RCC 7860 (cell line): Measurements from ENCODE around the gene SAMD14.

Experiments used
- DNase-seq: peaks from one replicate; pipeline ENCODE4 v3.0.0-alpha.2; 2015; ENCODE audit warnings: low spot score
- FAIRE-seq: peaks from 2 replicates; lab custom pipeline; 2012; peaks lifted over from hg19 to GRCh38; lab: Jason Lieb, UNC

The SAMD14 gene

GRCh38 chr17:50149091-50149416 is 19.1 kb upstream of the SAMD14 start:
- DNase-seq (no peak), FAIRE-seq (no peak)

- FAIRE-seq (no peak), DNase-seq (peak; percentile 9)
Observed at GRCh38 chr17:50148226-50149090, 18.5 kb upstream of the SAMD14 start.

- DNase-seq, result no peak
- FAIRE-seq, result no peak
Observed at GRCh38 chr17:50147841-50148225, 17.9 kb upstream of the SAMD14 start.

GRCh38 chr17:50146927-50147665 is 17.1 kb upstream of the SAMD14 start:
- DNase-seq (no peak), FAIRE-seq (no peak)

GRCh38 chr17:50146230-50146926 is 16.4 kb upstream of the SAMD14 start:
- DNase-seq (no peak), FAIRE-seq (no peak)

GRCh38 chr17:50145532-50146229 is 15.7 kb upstream of the SAMD14 start:
- DNase-seq (no peak), FAIRE-seq (no peak)

GRCh38 chr17:50144845-50145531 is 15.0 kb upstream of the SAMD14 start:
- FAIRE-seq (no peak), DNase-seq (no peak)

- no peak for DNase-seq
- FAIRE-seq, result no peak
Observed at GRCh38 chr17:50144355-50144754, 14.4 kb upstream of the SAMD14 start.

GRCh38 chr17:50143461-50144176 is 13.7 kb upstream of the SAMD14 start:
- FAIRE-seq (no peak), DNase-seq (no peak)

- no peak for FAIRE-seq
- no peak for DNase-seq
Observed at GRCh38 chr17:50141745-50142110, 11.8 kb upstream of the SAMD14 start.

GRCh38 chr17:50141026-50141744 is 11.2 kb upstream of the SAMD14 start:
- no peak for DNase-seq
- no peak for FAIRE-seq

GRCh38 chr17:50139950-50140885 is 10.3 kb upstream of the SAMD14 start:
- DNase-seq (peak; percentile 57), FAIRE-seq (no peak)

- FAIRE-seq (no peak), DNase-seq (no peak)
Observed at GRCh38 chr17:50139185-50139783, 9.3 kb upstream of the SAMD14 start.

GRCh38 chr17:50137042-50137441 is 7.1 kb upstream of the SAMD14 start:
- DNase-seq, result no peak
- no peak for FAIRE-seq

- no peak for FAIRE-seq
- no peak for DNase-seq
Observed at GRCh38 chr17:50136096-50136687, 6.2 kb upstream of the SAMD14 start.

GRCh38 chr17:50135316-50136095 is 5.5 kb upstream of the SAMD14 start:
- FAIRE-seq (no peak), DNase-seq (no peak)
